Ascending aorta (tissue), 2 donors: Measurements from ENCODE around the gene RASA3. TPM values are rescaled to one million over a fixed set of nuclear protein-coding genes. Genes with fewer than 3 reads are reported as not detected.
"Not testable (repeated sequence)": the region's sequence is repeated elsewhere in the genome, so short reads cannot be mapped to it uniquely, and the experiment has no call there.

Experiments used
- DNase-seq, 2 donors: peaks; one replicate each; pipeline ENCODE4 v3.0.0-alpha.2; 2019; ENCODE audit warnings: low spot score in 2 of 2
- H3K27ac ChIP-seq, 2 donors: fragments of 200-600 bp; sonication (generic); one replicate each; pipeline ENCODE4 v1.5.1; 2016 to 2017; ENCODE audit warnings: mild to moderate bottlenecking in 1 of 2
- H3K27me3 ChIP-seq: fragments of 200-600 bp; sonication (generic); one replicate; pipeline ENCODE4 v1.5.1; 2017
- H3K36me3 ChIP-seq, 2 donors: fragments of 200-600 bp; sonication (generic); one replicate each; pipeline ENCODE4 v1.5.1; 2016
- H3K4me1 ChIP-seq, 2 donors: fragments of 200-600 bp; sonication (generic); one replicate each; pipeline ENCODE4 v1.5.1; 2016 to 2017; ENCODE audit warnings: mild to moderate bottlenecking in 1 of 2
- H3K4me3 ChIP-seq, 2 donors: fragments of 200-600 bp; sonication (generic); one replicate each; pipeline ENCODE4 v1.5.1; 2016 to 2017; ENCODE audit warnings: mild to moderate bottlenecking in 1 of 2
- H3K9me3 ChIP-seq, 2 donors: fragments of 200-600 bp; sonication (generic); one replicate each; pipeline ENCODE4 v1.5.1; 2016
- CTCF ChIP-seq, 3 experiments: fragments of 200-600 bp in 2 of 3; fragments of 450-650 bp in 1 of 3; sonication (generic) in 2 of 3; IDR thresholded peaks; one replicate each; pipeline ENCODE4 v1.5.1; 2016 to 2019; ENCODE audit warnings: antibody characterized with exemption in 3 of 3, mild to moderate bottlenecking in 1 of 3, moderate library complexity in 1 of 3
- intact Hi-C: fragments of 100-400 bp; cut with DNase I; formaldehyde crosslinking; loops from one replicate; pipeline ENCODE4 v1.15.1; 2023
- total RNA-seq: library from RNA; depleted of rRNA; stranded (reverse); fragments of >200 nt; gene quantifications from one replicate; pipeline ENCODE4 v1.1.0, GENCODE V29; 2016

RASA3 gene
- total RNA-seq, 1 donor from 2014 or later: 30.7 TPM

- peak overlapping the region; percentile 44 to 53 for H3K27ac ChIP-seq
- peak in 1 of 2 donors; percentile 63 for DNase-seq
- H3K4me1 ChIP-seq: peaks cover 6 to 14% of the 10 kb centered on the region in 2 donors
- H3K36me3 ChIP-seq: no peaks in the 10 kb centered on the region
- no peak overlapping the region for H3K4me3 ChIP-seq
- no peaks in the 10 kb centered on the region for H3K27me3 ChIP-seq
- H3K9me3 ChIP-seq: no peaks in the 10 kb centered on the region
- no peak for TF ChIP-seq CTCF (IDR thresholded peaks at IDR 0.05)
- intact Hi-C loops: loop anchor here (10.0 kb wide), 1 partner anchor 160 kb away; the partner anchor contains the start of gene C13orf46
Measured at GRCh38 chr13:114134111-114134943, 1.9 kb upstream of the RASA3 start.

DNA sequence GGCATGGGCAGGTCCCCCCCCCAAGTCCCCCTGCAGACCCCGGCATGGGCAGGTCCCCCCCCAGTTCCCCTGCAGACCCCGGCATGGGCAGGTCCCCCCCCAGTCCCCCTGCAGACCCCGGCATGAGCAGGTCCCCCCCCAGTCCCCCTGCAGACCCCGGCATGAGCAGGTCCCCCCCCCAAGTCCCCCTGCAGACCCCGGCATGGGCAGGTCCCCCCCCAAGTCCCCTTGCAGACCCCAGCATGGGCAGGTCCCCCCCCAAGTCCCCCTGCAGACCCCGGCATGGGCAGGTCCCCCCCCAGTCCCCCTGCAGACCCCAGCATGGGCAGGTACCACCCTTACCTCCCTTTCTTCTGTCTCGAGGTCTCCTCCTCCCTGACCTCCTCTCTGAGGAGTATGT is 1.1 kb upstream of the RASA3 start:
- DNase-seq, H3K27ac ChIP-seq, H3K9me3 ChIP-seq, H3K36me3 ChIP-seq, H3K27me3 ChIP-seq, H3K4me3 ChIP-seq: not testable (repeated sequence)
- intact Hi-C loops: loop anchor here (10.0 kb wide), 1 partner anchor 159 kb away; the partner anchor contains the start of gene C13orf46
- H3K4me1 ChIP-seq: peaks cover 6 to 17% of the 10 kb centered on the region in 2 donors

- H3K36me3 ChIP-seq, H3K27me3 ChIP-seq, H3K9me3 ChIP-seq, H3K27ac ChIP-seq, DNase-seq, H3K4me3 ChIP-seq: not testable (repeated sequence)
- peaks cover 8 to 21% of the 10 kb centered on the region in 2 donors for H3K4me1 ChIP-seq
- intact Hi-C loops: loop anchor here (10.0 kb wide), 1 partner anchor 158 kb away; the partner anchor contains the start of gene C13orf46
Measured at GRCh38 chr13:114133126-114133525, 703 bp upstream of the RASA3 start.

- no peak for TF ChIP-seq CTCF (IDR thresholded peaks at IDR 0.05)
- peak overlapping the region; percentile 83 to 88 for H3K27ac ChIP-seq
- peak in 1 of 2 donors; percentile 69 for DNase-seq
- no peaks in the 10 kb centered on the region for H3K36me3 ChIP-seq
- H3K4me1 ChIP-seq: peaks cover 16 to 32% of the 10 kb centered on the region in 2 donors
- H3K9me3 ChIP-seq: no peaks in the 10 kb centered on the region
- H3K27me3 ChIP-seq: no peaks in the 10 kb centered on the region
- H3K4me3 ChIP-seq: peak overlapping the region; percentile 72 to 96
- intact Hi-C loops: loop anchor here (1.0 to 10.0 kb wide), 3 partner anchors 30 to 157 kb away; partner anchors contain the start of gene C13orf46
Measured at GRCh38 chr13:114131583-114132418, 622 bp downstream of the RASA3 start.

GRCh38 chr13:114130837-114131582 is 1.4 kb downstream of the RASA3 start:
- Histone ChIP-seq H3K9me3 (no peaks in the 10 kb centered on the region), H3K36me3 (no peaks in the 10 kb centered on the region), H3K4me1 (peaks cover 16 to 32% of the 10 kb centered on the region in 2 donors), H3K27ac (peak overlapping the region; percentile 83 to 88), H3K27me3 (no peaks in the 10 kb centered on the region), H3K4me3 (peak overlapping the region; percentile 72 to 96)
- intact Hi-C loops: loop anchor here (1.0 to 10.0 kb wide), 2 partner anchors 30 to 156 kb away; partner anchors contain the start of gene C13orf46
- DNase-seq: peak in 1 of 2 donors; percentile 88
- no peak for TF ChIP-seq CTCF (IDR thresholded peaks at IDR 0.05)
